ENCODE data around the gene ANKS3. TPM values are rescaled to one million over a fixed set of nuclear protein-coding genes. Genes with fewer than 3 reads are reported as not detected.
A peak's percentile ranks its signal among the peaks of the same experiment; 100 is the strongest.

ANKS3 gene
- total RNA-seq, 1 experiment from 2014 or later, result 26.6 TPM

DNA sequence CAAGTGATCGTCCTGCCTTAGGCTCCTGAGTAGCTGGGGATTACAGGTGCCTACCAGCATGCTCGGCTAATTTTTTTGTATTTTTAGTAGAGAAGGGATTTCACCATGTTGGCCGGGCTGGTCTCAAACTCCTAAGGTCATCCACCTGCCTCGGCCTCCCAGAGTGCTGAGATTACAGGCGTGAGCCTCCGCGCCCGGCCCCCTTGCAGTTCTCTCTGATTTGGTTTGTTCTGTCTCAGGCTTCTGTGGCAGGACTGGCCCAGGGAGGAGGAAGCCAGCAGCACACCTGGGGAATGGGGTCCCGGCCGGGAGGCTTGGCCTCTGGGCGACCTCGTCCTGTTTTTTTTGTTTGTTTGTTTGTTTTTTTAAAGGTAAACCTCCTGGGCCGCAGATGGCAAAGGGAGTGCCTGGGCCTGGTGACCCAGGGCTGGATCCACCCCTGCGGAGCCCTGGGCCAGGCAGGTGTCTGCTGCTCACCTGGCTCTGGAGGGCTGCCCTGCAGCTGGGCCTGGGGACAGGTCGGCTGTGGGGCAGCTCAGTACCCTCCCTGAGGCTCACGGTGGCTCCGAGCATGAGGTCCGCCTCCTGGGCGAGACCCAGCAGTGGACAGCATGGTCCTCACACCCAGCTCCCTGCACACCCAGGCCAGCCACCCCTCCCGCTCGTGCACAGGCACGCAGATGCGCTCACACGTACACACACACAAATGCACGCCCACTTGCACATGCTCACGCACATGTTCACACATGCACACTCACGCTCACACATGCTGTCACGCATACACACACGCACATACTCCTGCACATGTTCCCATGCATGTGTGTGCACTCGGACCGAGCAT is 44.0 kb downstream of the ANKS3 start:
- intact Hi-C loops (cut with micrococcal nuclease; ENCODE audit: unreplicated experiment) (no loop called here), in situ Hi-C loops (cut with HindIII; ENCODE audit: low pct_unique_long_range_greater_than_20kb, low sequenced_read_pairs) (no loop called here)
- no TSS peak for BruUV-seq (replicated peaks)
- H3K27ac ChIP-seq (ENCODE audit: low read length), result no peak overlapping the region
- ATAC-seq (no peak), DNase-seq (ENCODE audit: low read depth, low spot score) (no peak)
- POLR2A ChIA-PET, result no interaction called here
- no peak overlapping the region for H3K4me3 ChIP-seq (ENCODE audit: low read depth in 2 of 2, low read length in 2 of 2)
- no peaks in the 10 kb centered on the region for H3K36me3 ChIP-seq (ENCODE audit: control insufficient read depth, insufficient read depth, low read length)
- TF ChIP-seq, protein P1, sequence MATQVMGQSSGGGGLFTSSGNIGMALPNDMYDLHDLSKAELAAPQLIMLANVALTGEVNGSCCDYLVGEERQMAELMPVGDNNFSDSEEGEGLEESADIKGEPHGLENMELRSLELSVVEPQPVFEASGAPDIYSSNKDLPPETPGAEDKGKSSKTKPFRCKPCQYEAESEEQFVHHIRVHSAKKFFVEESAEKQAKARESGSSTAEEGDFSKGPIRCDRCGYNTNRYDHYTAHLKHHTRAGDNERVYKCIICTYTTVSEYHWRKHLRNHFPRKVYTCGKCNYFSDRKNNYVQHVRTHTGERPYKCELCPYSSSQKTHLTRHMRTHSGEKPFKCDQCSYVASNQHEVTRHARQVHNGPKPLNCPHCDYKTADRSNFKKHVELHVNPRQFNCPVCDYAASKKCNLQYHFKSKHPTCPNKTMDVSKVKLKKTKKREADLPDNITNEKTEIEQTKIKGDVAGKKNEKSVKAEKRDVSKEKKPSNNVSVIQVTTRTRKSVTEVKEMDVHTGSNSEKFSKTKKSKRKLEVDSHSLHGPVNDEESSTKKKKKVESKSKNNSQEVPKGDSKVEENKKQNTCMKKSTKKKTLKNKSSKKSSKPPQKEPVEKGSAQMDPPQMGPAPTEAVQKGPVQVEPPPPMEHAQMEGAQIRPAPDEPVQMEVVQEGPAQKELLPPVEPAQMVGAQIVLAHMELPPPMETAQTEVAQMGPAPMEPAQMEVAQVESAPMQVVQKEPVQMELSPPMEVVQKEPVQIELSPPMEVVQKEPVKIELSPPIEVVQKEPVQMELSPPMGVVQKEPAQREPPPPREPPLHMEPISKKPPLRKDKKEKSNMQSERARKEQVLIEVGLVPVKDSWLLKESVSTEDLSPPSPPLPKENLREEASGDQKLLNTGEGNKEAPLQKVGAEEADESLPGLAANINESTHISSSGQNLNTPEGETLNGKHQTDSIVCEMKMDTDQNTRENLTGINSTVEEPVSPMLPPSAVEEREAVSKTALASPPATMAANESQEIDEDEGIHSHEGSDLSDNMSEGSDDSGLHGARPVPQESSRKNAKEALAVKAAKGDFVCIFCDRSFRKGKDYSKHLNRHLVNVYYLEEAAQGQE (IDR thresholded peaks at IDR 0.05; ENCODE audit: insufficient read depth in 1 of 2, low read depth in 2 of 2, low read length in 1 of 2), result no peak
- no peak for TF ChIP-seq SIN3A (IDR thresholded peaks at IDR 0.05; ENCODE audit: borderline replicate concordance, insufficient read depth, low read depth, low read length)
- TF ChIP-seq, protein P2, sequence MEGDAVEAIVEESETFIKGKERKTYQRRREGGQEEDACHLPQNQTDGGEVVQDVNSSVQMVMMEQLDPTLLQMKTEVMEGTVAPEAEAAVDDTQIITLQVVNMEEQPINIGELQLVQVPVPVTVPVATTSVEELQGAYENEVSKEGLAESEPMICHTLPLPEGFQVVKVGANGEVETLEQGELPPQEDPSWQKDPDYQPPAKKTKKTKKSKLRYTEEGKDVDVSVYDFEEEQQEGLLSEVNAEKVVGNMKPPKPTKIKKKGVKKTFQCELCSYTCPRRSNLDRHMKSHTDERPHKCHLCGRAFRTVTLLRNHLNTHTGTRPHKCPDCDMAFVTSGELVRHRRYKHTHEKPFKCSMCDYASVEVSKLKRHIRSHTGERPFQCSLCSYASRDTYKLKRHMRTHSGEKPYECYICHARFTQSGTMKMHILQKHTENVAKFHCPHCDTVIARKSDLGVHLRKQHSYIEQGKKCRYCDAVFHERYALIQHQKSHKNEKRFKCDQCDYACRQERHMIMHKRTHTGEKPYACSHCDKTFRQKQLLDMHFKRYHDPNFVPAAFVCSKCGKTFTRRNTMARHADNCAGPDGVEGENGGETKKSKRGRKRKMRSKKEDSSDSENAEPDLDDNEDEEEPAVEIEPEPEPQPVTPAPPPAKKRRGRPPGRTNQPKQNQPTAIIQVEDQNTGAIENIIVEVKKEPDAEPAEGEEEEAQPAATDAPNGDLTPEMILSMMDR (IDR thresholded peaks at IDR 0.05), result no peak
- no peak for TF ChIP-seq TCF7L2 (IDR thresholded peaks at IDR 0.05; ENCODE audit: low read depth, low read length)
- TF ChIP-seq POLR2AphosphoS5 (IDR thresholded peaks at IDR 0.05; ENCODE audit: low read depth, low read length), result no peak
- H3K9me3 ChIP-seq (ENCODE audit: control insufficient read depth, insufficient read depth, low read depth, low read length), result no peaks in the 10 kb centered on the region
- peaks cover 23% of the 10 kb centered on the region for H3K4me1 ChIP-seq (ENCODE audit: control insufficient read depth, insufficient read depth, low read length)
- CTCF ChIA-PET, result no interaction called here
- no peaks in the 10 kb centered on the region for H3K27me3 ChIP-seq (ENCODE audit: control insufficient read depth, insufficient read depth, low read length)

DNA sequence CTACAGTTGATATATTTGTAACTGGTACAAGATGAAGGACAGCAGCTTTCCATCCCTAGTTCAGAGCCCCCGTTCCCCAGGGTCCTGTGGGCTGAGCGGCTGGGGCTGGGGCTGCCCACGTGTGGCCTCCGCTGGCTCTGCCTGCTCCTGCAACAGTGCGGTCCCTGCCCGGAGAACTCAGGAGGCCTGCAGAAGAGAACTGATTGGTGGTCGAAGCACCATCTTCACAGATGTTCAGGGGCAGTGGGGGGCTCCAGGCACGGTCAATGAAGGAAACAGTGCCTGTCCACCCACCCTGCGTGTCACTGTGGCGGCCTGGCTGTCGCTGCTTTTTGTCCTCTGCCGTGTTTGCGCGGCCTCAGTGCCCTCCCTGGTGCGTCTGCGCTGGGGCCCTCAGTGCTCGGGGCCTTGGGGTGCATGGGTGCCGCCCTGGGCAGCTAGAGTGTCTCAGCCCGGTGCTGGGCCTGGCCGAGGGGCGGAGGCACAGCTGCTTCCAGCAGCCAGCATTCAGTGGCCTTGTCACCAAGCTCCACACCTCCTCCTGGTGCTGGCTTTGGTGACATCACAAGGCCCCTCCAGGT is 44.9 kb downstream of the ANKS3 start:
- Histone ChIP-seq H3K4me3 (ENCODE audit: low read depth in 2 of 2, low read length in 2 of 2) (no peak overlapping the region), H3K27me3 (ENCODE audit: control insufficient read depth, insufficient read depth, low read length) (no peaks in the 10 kb centered on the region), H3K36me3 (ENCODE audit: control insufficient read depth, insufficient read depth, low read length) (no peaks in the 10 kb centered on the region), H3K9me3 (ENCODE audit: control insufficient read depth, insufficient read depth, low read depth, low read length) (no peaks in the 10 kb centered on the region), H3K27ac (ENCODE audit: low read length) (no peak overlapping the region), H3K4me1 (ENCODE audit: control insufficient read depth, insufficient read depth, low read length) (peaks cover 18% of the 10 kb centered on the region)
- intact Hi-C loops (cut with micrococcal nuclease; ENCODE audit: unreplicated experiment), result no loop called here
- DNase-seq (ENCODE audit: low read depth, low spot score) (no peak), ATAC-seq (no peak)
- BruUV-seq (replicated peaks), result TSS peak; percentile 32
- POLR2A ChIA-PET, result no interaction called here
- TF ChIP-seq POLR2AphosphoS5 (IDR thresholded peaks at IDR 0.05; ENCODE audit: low read depth, low read length), result no peak
- no peak for TF ChIP-seq SIN3A (IDR thresholded peaks at IDR 0.05; ENCODE audit: borderline replicate concordance, insufficient read depth, low read depth, low read length)
- TF ChIP-seq TCF7L2 (IDR thresholded peaks at IDR 0.05; ENCODE audit: low read depth, low read length), result no peak
- TF ChIP-seq, protein P1 (IDR thresholded peaks at IDR 0.05; ENCODE audit: insufficient read depth in 1 of 2, low read depth in 2 of 2, low read length in 1 of 2), result no peak
- TF ChIP-seq, protein P2 (IDR thresholded peaks at IDR 0.05), result no peak
- CTCF ChIA-PET, result no interaction called here
- in situ Hi-C loops (cut with HindIII; ENCODE audit: low pct_unique_long_range_greater_than_20kb, low sequenced_read_pairs), result no loop called here

All from Panc1 (cell line).